Endothelial cell of umbilical vein (primary cell): Measurements from ENCODE around the gene ERN2. TPM values are rescaled to one million over a fixed set of nuclear protein-coding genes. Genes with fewer than 3 reads are reported as not detected.

Experiments used
- BruUV-seq: library from RNA; stranded (reverse); fragments of 400-500 nt; replicated peaks from 2 replicates; lab custom pipeline; 2021; lab: Mats Ljungman, UMichigan
- CTCF ChIA-PET: fragments of 300-600, 350-600 bp; sonication (Branson Sonifier 250); formaldehyde crosslinking; loops from one replicate; lab custom pipeline; 2021; ENCODE audit warnings: antibody characterized with exemption, inconsistent platforms; lab: Charles Lee
- POLR2A ChIA-PET: fragments of 300-600, 350-600 bp; sonication (Branson Sonifier 250); formaldehyde crosslinking; loops from one replicate; lab custom pipeline; 2021; ENCODE audit warnings: antibody characterized with exemption, inconsistent platforms; lab: Charles Lee
- DNase-seq: peaks from one replicate; pipeline ENCODE4 v3.0.0-alpha.2; 2011; ENCODE audit warnings: low read depth, low spot score
- FAIRE-seq: peaks from 2 replicates; lab custom pipeline; 2011; peaks lifted over from hg19 to GRCh38; lab: Jason Lieb, UNC
- H2AFZ ChIP-seq: 2 replicates; pipeline ENCODE4 v1.6.0; 2012; ENCODE audit warnings: low read depth, low read length, control low read depth, inconsistent platforms
- H3K27ac ChIP-seq: 2 replicates; pipeline ENCODE4 v1.5.1; 2011; ENCODE audit warnings: low read depth, mild to moderate bottlenecking, control low read depth, low read length, moderate library complexity; ENCODE audit not compliant: insufficient read depth
- H3K27me3 ChIP-seq, 2 experiments: 2 replicates each; pipeline versions ENCODE4 v1.6.0 to v1.6.1; 2011; ENCODE audit warnings: low read length in 2 of 2, mixed read lengths in 1 of 2; ENCODE audit not compliant: control insufficient read depth in 2 of 2, insufficient read depth in 2 of 2
- H3K36me3 ChIP-seq, 2 experiments: 2 replicates in 1 of 2; 3 replicates in 1 of 2; pipeline ENCODE4 v1.5.1; 2011; ENCODE audit warnings: low read length in 2 of 2, mild to moderate bottlenecking in 1 of 2, moderate library complexity in 1 of 2; ENCODE audit not compliant: control insufficient read depth in 2 of 2, insufficient read depth in 2 of 2; ENCODE audit errors: extremely low read depth in 1 of 2
- H3K4me1 ChIP-seq: 3 replicates; pipeline ENCODE4 v1.5.1; 2011; ENCODE audit warnings: mild to moderate bottlenecking, low read length; ENCODE audit not compliant: control insufficient read depth, insufficient read depth; ENCODE audit errors: extremely low read depth
- H3K4me2 ChIP-seq: 2 replicates; pipeline ENCODE4 v1.6.1; 2011; ENCODE audit warnings: low read length, control low read depth, mixed read lengths; ENCODE audit not compliant: insufficient read depth
- H3K4me3 ChIP-seq, 3 experiments: fragments of 200-600 bp in 1 of 3; sonication (generic), shearing (Covaris generic) in 1 of 3; replicated peaks in 1 of 3; 2 replicates each; pipeline ENCODE4 v1.5.1; 2011 to 2016; ENCODE audit warnings: control low read depth in 3 of 3, low read length in 3 of 3, mild to moderate bottlenecking in 2 of 3, inconsistent platforms in 1 of 3, low read depth in 1 of 3, moderate library complexity in 1 of 3; ENCODE audit not compliant: insufficient read depth in 1 of 3
- H3K79me2 ChIP-seq: 2 replicates; pipeline ENCODE4 v1.6.0; 2012; ENCODE audit warnings: low read length, inconsistent platforms; ENCODE audit not compliant: control insufficient read depth, insufficient read depth
- H3K9ac ChIP-seq: replicated peaks from 2 replicates; pipeline ENCODE3; 2011; ENCODE audit warnings: low read length, control low read depth; ENCODE audit not compliant: insufficient read depth; ENCODE audit errors: extremely low read depth
- H3K9me1 ChIP-seq: replicated peaks from 3 replicates; pipeline ENCODE4 v1.6.0; 2011; ENCODE audit warnings: mild to moderate bottlenecking, low read length; ENCODE audit not compliant: control insufficient read depth, insufficient read depth; ENCODE audit errors: extremely low read depth
- H3K9me3 ChIP-seq: replicated peaks from 2 replicates; pipeline ENCODE4 v1.5.1; 2012; ENCODE audit warnings: low read length, inconsistent platforms; ENCODE audit not compliant: control insufficient read depth, insufficient read depth
- H4K20me1 ChIP-seq: replicated peaks from 2 replicates; pipeline ENCODE3; 2011; ENCODE audit warnings: mild to moderate bottlenecking, low read length; ENCODE audit not compliant: control insufficient read depth, insufficient read depth; ENCODE audit errors: extremely low read depth
- CTCF ChIP-seq, 2 donors: IDR thresholded peaks; 1 replicate in 1 of 2; 2 replicates in 1 of 2; pipeline ENCODE4 v1.5.1; 2011; ENCODE audit warnings: low read length in 2 of 2, mild to moderate bottlenecking in 2 of 2, moderate library complexity in 2 of 2, control low read depth in 1 of 2, inconsistent platforms in 1 of 2, low read depth in 1 of 2; ENCODE audit not compliant: insufficient read depth in 1 of 2; ENCODE audit errors: extremely low read depth in 1 of 2
- EZH2 ChIP-seq: IDR thresholded peaks from 2 replicates; pipeline ENCODE4 v1.6.1; 2012; ENCODE audit warnings: borderline replicate concordance, low read depth, mild to moderate bottlenecking, moderate library complexity, low read length, inconsistent platforms; ENCODE audit not compliant: severe bottlenecking
- FOS ChIP-seq: IDR thresholded peaks from 2 replicates; pipeline ENCODE4 v1.6.1; 2011; ENCODE audit warnings: mild to moderate bottlenecking, low read length, moderate library complexity, borderline replicate concordance; ENCODE audit not compliant: insufficient read depth
- GATA2 ChIP-seq: IDR thresholded peaks from 2 replicates; pipeline ENCODE4 v1.7.0; 2011; ENCODE audit warnings: low read depth, mild to moderate bottlenecking, moderate library complexity, mixed read lengths, low read length; ENCODE audit not compliant: insufficient read length, insufficient read depth
- JUN ChIP-seq: IDR thresholded peaks from 2 replicates; pipeline ENCODE4 v1.6.1; 2011; ENCODE audit warnings: borderline replicate concordance, low read depth; ENCODE audit not compliant: insufficient read length, insufficient read depth
- MAX ChIP-seq: IDR thresholded peaks from 2 replicates; pipeline ENCODE4 v1.6.1; 2011; ENCODE audit not compliant: insufficient read depth, insufficient read length
- MYC ChIP-seq: IDR thresholded peaks from one replicate; pipeline ENCODE4 v1.6.1; 2011; ENCODE audit warnings: mild to moderate bottlenecking, low read depth, low read length
- POLR2A ChIP-seq: IDR thresholded peaks from 2 replicates; pipeline ENCODE4 v1.6.1; 2012; ENCODE audit warnings: low read depth, mild to moderate bottlenecking, control low read depth, low read length
- POLR2AphosphoS5 ChIP-seq: IDR thresholded peaks from 2 replicates; pipeline ENCODE4 v1.6.1; 2012; ENCODE audit warnings: low read depth, mild to moderate bottlenecking, control low read depth, low read length, moderate library complexity; ENCODE audit not compliant: insufficient read depth
- dilution Hi-C: fragments of 300-500 bp; cut with MboI; formaldehyde crosslinking; loops from one replicate; pipeline ENCODE4 v1.15.0; 2019; ENCODE audit warnings: low sequenced_read_pairs; ENCODE audit not compliant: extremely low pct_ligation_motif_present
- intact Hi-C: fragments of 100-400 bp; cut with micrococcal nuclease; formaldehyde crosslinking; loops from one replicate; pipeline ENCODE4 v1.10.0; 2022
- polyA plus RNA-seq, 4 experiments: library from polyadenylated mRNA; depleted of rRNA in 3 of 4; stranded (reverse) in 3 of 4; unstranded in 1 of 4; fragments of >200 nt; gene quantifications; 2 replicates each; pipeline versions ENCODE4 v1.2.1 to v1.2.3, GENCODE V29; 2011 to 2012; ENCODE audit warnings: missing spikeins in 1 of 4
- total RNA-seq: library from RNA; stranded (reverse); gene quantifications from 2 replicates; pipeline ENCODE4 v1.2.3, GENCODE V29; 2021

ERN2 gene
- total and polyA plus RNA-seq, 2 donors (not counting 3 experiments of a cell fraction or from before 2014, with no cell fraction given): 0.15 TPM; not detected in 1

DNA sequence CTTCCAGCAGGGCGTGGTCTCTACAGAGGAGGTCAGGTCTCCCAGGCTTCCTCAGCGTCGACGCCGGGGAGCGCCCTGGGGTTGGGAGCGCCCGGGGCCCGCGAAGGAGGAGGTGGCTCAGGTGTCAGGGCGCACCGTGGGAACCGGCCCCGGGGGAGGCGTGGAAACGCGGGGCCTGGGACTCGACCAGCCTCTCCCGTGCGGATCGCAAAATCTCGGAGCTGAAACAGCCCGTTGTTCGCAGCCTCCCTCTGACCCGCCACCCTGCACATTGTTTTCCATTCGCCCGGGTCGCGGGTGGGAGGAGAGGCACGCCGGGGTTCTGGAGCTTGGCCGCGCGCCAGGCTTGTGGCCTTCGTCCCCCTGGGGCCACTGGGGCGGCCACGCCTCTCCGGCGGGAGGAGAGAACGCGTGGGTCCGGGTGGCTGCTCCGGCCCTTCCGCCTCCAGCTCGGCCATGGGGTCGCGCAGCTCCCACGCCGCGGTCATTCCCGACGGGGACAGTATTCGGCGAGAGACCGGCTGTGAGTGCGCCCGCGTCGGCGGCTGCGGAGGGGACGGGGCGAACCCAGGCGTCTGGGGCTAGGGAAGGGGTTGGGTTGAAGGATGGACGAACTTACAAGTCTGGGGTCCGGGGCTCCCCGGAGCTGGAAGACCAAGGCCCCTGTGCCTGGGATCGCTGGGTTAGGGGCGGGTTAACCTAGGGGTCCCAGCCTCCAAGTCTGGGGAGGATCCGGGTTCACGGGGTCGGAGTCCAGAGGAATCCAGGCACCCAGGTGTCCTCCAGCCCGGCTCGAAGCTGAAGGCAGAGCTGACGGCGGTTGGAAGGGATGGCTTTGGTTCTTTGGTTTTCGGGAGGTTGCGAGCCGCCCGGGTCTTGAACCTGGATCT is 41.8 kb upstream of the ERN2 start, which contains the start of gene CHP2:
CHP2 (plus strand) TSS at position 433 of the 890 bp plus-strand sequence; CDS start at position 457, 24 bp downstream.
- DNase-seq: no peak
- no TSS peak for BruUV-seq
- Histone ChIP-seq H3K4me3 (no peak within 1 kb of the TSS), H3K27ac (no peak within 1 kb of the TSS), H3K9ac (no peak within 1 kb of the TSS), H3K9me1 (no peaks in the 10 kb centered on the region), H2AFZ (no peak within 1 kb of the TSS), H3K36me3 (no peaks in the 10 kb centered on the region), H4K20me1 (no peaks in the 10 kb centered on the region), H3K27me3 (peaks cover 14 to 24% of the 10 kb centered on the region in 2 experiments), H3K79me2 (no peaks in the 10 kb centered on the region), H3K4me1 (no peaks in the 10 kb centered on the region), H3K4me2 (no peak within 1 kb of the TSS), H3K9me3 (no peaks in the 10 kb centered on the region)
- ChIA-PET CTCF (no interaction called here), POLR2A (no interaction called here)
- TF ChIP-seq FOS (no peak), POLR2AphosphoS5 (no peak), EZH2 (no peak), MYC (no peak), CTCF (IDR thresholded peaks at IDR 0.05; ENCODE audit: extremely low read depth in 1 of 2, insufficient read depth in 1 of 2, low read depth in 1 of 2, low read length in 2 of 2) (no peak), MAX (no peak), JUN (no peak), POLR2A (no peak), GATA2 (no peak)
- FAIRE-seq: no peak
- dilution Hi-C loops (no loop called here), intact Hi-C loops (no loop called here)
